Tibial nerve (tissue), 4 donors: ENCODE measurements around the gene NEK10.

Experiments
- EP300 ChIP-seq, 2 donors: sonication (generic); formaldehyde crosslinking; IDR thresholded peaks; one replicate each; pipeline ENCODE4 v1.6.1; 2017; ENCODE audit warnings: antibody characterized with exemption in 2 of 2, mild to moderate bottlenecking in 1 of 2
- POLR2A ChIP-seq, 2 donors: fragments of 450-650 bp; IDR thresholded peaks; one replicate each; pipeline ENCODE4 v1.6.1; 2017; ENCODE audit warnings: antibody characterized with exemption in 2 of 2, mild to moderate bottlenecking in 2 of 2, moderate library complexity in 2 of 2
- TF ChIP-seq, protein P1 (sequence below), 5 experiments: fragments of 200-600 bp in 3 of 5; fragments of 450-650 bp in 2 of 5; sonication (generic) in 3 of 5; IDR thresholded peaks; one replicate each; pipeline ENCODE4 v1.5.1; 2016 to 2019; ENCODE audit warnings: antibody characterized with exemption in 5 of 5, mild to moderate bottlenecking in 3 of 5, moderate library complexity in 2 of 5

DNA sequence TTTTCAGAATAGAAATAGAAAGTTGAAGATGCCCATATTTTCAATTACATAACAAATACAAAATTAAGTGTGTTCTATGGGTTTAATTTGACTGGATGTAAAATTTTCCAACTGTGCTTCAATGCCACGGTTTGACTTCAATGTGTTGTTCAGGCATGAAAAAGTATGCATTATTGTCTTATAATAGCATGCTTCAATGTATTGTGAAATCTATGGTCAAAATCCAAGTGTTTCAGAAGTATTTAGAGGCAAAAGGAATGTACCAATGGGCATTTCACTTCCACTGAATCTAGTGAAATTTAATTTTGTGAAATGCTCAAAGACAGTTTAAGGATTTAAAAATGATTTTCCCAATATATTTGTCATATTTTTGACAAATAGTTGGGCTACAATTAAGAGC is 16.0 kb downstream of the NEK10 start:
- TF ChIP-seq, protein P1, sequence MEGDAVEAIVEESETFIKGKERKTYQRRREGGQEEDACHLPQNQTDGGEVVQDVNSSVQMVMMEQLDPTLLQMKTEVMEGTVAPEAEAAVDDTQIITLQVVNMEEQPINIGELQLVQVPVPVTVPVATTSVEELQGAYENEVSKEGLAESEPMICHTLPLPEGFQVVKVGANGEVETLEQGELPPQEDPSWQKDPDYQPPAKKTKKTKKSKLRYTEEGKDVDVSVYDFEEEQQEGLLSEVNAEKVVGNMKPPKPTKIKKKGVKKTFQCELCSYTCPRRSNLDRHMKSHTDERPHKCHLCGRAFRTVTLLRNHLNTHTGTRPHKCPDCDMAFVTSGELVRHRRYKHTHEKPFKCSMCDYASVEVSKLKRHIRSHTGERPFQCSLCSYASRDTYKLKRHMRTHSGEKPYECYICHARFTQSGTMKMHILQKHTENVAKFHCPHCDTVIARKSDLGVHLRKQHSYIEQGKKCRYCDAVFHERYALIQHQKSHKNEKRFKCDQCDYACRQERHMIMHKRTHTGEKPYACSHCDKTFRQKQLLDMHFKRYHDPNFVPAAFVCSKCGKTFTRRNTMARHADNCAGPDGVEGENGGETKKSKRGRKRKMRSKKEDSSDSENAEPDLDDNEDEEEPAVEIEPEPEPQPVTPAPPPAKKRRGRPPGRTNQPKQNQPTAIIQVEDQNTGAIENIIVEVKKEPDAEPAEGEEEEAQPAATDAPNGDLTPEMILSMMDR (IDR thresholded peaks at IDR 0.05), result no peak
- TF ChIP-seq POLR2A (IDR thresholded peaks at IDR 0.05) (no peak), EP300 (IDR thresholded peaks at IDR 0.05) (no peak)
